NT2/D1 (cell line): ENCODE measurements around the gene LMNTD2.

Experiments used
- SUZ12 ChIP-seq: IDR thresholded peaks from 2 replicates; pipeline ENCODE4 v1.6.1; 2011; ENCODE audit not compliant: insufficient read length, insufficient read depth; ENCODE audit errors: extremely low read depth
- YY1 ChIP-seq: IDR thresholded peaks from 2 replicates; pipeline ENCODE4 v1.6.1; 2011; ENCODE audit not compliant: insufficient read length, insufficient read depth

DNA sequence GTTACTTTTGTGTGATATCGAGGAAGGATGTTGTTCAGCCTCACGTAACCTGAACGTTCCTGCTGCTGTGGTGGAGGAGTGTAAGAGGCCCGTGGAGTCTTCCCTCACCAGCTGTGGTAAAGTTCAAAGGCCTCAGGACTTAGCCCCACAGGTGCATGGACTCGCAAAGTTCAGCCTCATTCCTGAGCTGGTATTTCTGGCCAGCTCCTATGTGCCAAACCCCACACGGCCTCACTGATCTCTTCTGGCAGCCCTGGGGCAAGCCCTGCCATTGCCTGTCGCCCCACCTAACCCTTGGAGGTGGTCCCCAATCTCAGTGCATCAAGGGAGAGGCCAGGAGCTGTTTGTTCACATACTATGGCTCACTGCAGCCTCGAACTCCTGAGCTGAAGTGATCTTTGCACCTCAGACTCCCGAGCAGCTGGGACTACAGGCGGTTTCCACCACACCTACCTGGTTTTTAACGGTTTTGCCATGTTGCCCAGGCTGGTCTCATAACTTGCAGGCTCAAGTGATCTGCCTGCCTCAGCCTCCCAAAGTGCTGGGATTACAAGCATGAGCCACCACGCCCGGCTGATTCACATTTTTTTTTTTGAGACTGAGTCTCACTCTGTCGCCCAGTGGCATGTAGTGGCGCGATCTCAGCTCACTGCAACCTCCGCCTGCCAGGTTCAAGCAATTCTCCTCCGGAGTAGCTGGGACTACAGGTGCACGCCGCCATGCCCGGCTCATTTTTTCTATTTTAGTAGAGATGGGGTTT is 17.9 kb upstream of the LMNTD2 start:
- no peak for TF ChIP-seq YY1
- TF ChIP-seq SUZ12 = no peak
